Medulla oblongata (tissue), 1 donor: ENCODE results near the gene C9orf50.
"Not testable (repeated sequence)": the region's sequence is repeated elsewhere in the genome, so short reads cannot be mapped to it uniquely, and the experiment has no call there.

Experiments
- DNase-seq: peaks from one replicate; pipeline ENCODE4 v3.0.0-alpha.2; 2015; ENCODE audit errors: extremely low spot score

Gene C9orf50

DNA sequence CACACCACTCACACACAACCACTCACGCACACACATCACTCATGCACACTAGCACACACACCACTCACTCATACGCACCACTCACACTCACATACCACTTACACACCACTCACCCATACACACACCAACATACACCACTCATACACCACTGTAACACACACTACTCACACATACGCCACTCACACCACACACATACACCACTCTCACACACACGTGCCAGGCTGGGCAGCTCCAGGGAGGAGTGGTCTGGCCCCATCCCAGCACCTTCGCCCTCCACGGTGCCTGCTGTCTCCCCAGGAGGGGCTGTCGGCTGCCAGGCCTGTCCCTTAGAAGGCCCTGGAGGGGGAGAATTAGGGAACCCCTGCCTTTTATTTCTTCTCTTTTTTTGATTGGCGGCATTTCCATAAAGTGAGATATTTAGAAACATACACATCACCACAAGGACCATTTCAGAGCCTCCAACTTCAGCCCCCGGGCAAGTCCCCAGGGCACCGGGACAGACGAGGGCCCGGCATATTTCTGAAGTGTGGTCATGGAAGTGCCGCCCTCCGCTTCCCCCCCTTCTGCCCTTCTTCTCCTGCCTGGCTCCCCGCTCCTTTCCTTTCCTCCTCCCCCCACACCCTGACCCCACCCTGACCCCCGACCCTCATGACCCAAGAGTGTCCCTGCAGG is 27.3 kb upstream of the C9orf50 start:
- no peak for DNase-seq

DNA sequence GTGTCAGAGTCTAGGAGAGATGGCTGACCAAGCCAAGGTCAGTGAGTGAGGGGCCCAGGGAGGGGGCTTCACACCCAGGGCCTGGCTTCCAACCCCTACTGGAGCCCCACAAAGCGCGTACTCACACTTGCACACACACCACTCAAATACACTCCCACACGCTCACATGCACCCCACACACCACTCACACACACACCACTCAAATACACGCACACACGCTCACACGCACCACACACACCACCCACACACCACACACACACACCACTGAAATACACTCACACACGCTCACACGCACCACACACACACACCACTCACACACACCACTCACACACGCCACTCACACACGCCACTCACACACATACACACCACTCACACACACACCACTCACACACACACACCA is 26.7 kb upstream of the C9orf50 start:
- no peak for DNase-seq

GRCh38 chr9:129646654-129647053 is 25.8 kb upstream of the C9orf50 start:
- no peak for DNase-seq

DNA sequence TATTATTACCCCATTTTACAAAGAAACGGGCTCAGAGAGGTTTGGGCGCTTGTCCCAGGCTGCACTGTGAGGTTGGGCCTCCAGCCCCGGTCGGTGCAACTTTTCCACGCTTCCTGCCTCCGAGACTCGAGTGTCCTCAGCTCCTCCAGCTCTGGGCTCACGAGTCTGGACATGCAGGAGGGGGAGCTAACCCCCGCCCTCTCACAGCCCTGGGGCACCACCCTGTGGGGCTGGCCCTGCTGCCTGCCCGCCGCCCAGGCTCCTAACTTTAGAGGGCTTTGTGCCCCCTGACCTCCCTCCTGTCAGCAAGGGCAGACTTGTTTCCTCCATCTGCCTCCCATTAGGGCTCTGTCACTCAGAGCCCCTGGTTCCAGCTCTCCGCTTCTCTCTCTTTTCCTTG is 25.4 kb upstream of the C9orf50 start:
- DNase-seq: no peak

DNA sequence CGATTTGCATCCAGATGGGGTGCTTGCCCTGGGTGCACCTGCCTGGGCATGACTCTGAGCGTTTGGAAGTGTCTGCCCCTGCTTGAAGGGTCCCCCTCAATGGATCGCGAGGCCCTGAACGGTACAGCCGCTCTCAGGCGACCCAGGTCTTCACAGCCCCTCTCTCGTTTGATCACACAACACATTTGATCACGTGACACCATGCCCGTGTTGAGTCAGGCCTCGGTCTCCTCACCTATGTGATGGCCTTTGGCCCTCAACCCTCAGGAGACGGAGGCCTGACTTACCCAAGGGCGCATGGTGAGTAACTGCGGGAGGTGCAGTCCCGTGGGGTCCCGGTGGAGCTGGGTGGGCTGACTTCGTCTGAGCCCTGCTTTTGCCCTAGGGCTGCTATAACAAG is 24.0 kb upstream of the C9orf50 start:
- DNase-seq: no peak

GRCh38 chr9:129644365-129644764 is 23.5 kb upstream of the C9orf50 start:
- DNase-seq: no peak

DNA sequence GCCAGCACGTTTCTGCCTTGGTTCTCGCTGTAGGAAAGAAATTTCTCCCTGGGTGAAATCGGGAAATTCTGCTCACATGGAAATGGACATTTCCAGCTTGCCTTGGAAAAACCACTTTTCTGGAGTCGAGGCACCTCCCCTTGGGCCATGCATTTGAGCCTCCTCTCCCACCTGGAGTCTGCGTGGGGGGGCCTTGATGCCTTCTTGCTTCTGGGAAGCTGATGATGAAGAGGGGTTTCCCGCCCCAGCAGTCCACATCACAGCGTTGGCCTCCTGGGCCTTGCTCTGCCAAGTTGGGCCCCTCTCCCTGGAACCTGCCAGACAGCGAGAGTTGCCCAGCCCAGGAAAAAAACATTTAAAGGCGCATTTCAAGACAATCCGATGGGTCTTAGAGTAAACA is 22.8 kb upstream of the C9orf50 start:
- no peak for DNase-seq

- DNase-seq: peak; percentile 96
Measured at GRCh38 chr9:129641750-129642585, 21.1 kb upstream of the C9orf50 start, which contains the start of gene ASB6. Gene ASB6, minus strand, starts transcription at chr9:129642151. Its CDS starts 152 bp downstream, at chr9:129641999.

GRCh38 chr9:129640871-129641749 is 20.2 kb upstream of the C9orf50 start:
- no peak for DNase-seq

DNA sequence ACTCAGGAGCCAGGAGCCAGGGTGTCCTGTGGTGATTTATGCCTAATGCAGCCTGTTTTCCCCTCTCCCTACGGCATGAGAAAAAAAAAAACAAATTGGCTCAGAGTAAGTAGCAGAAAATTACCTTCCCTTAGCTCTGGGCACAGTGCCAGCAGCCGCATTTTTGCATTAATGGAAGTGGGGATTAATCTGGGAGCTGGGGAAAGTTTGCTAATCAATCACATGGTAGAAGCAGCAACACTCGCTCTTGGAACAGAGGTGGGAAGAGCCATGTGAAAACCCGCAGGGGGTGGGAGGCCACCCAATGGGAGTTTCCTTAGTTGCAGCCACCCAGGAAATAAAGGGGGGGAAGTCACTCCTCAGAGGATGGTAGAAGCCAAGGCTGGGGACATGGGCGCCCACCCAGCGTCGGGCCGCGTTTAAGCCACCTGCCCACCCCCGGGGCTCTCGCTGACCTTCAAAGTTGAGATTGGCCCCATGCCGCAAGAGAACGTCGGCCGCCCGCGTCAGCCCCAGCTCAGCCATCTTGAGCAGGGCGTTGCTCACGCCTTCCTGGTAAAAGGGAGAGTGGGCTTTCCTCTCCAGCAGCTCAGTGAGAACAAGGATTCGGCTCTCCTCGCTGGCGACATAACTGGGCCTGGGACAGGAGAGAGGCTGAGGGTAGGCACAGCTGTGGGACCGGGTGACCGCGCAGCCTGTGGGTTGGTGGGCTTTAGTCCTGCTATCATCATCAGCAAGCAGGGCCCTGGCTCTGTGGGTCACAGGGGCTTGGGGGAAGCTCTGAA is 19.4 kb upstream of the C9orf50 start:
- peak; percentile 60 for DNase-seq

DNA sequence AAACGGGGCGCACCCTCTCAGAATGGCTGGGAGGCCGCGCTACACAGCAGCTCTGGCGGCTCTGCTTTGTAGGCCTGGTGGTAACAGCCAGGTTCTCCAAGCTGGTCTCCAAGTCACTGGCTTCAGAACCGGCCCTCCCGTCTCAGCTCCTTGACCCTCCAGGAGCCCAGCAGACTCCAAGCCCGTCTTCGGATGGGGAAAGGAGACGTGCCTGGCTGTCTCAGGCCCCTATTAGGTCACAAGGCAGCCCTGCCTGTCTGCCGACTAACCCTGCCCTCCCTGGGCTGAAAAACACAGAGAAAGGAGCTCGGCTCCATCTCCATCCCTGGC is 18.8 kb upstream of the C9orf50 start:
- DNase-seq: no peak

DNA sequence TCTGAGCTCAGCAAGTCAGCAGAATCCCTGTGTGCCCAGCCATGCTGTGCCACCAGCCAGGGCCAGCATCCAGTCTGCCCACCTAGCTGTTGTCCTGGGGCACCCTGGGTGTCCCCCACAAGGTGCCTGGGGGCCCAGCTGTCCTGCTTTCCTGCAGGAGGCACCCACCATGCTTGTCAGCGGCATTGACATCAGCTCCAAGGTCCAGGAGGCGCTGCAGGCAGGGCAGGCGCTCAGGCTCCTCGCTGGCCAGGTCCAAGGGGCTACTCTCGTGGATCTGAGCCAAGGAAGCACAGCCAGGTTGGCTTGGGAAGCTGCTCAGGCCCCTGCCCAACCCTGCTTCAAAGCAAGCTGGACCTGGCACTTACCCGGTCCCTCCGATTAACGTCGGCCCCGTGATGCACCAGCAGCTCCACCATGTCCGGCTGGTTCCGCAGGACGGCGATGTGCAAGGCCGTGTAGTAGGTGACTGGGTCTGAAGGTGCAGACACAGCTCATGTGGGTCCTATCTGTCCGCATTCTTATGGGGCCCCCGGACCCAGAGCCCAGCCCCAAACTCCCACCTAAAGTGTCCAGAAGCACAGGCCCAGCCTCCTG is 18.2 kb upstream of the C9orf50 start:
- DNase-seq: no peak

DNA sequence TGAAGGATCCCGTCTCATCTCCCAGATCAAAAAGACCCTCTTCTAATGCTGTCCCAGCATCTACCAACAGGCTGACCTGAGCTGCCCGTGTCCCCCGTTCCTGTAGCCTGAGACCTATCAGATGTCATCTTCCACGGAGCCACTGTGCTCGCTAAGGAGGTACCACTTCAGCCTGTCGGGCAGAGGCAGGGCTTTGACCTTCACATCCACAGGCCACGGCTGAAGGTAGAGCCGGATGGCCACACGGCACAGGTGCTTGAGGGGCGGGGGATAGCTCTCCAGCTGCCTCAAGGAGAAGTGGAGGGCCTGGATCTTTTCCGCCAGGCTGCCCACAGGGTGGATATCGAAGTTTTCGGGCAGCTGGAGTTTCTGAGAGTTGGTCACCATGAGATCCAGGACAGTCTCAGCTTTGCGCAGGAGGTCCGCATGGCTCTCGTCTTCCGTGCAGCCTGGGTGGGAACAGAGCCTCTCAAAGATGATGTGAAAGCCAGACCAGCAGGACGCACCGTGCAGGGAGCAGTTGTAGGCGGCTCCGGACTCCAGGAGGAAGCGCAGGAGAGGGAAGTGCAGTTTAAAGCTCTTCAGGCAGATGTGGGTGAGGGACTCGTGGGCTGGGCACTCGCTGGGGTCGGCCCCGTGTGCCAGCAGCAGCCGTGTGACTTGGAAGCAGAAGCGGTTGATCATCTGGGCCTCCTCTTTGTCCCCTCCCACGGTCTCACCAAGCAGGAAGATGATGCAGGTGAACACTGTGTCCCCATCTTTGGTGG is 17.0 kb upstream of the C9orf50 start:
- DNase-seq: no peak

DNA sequence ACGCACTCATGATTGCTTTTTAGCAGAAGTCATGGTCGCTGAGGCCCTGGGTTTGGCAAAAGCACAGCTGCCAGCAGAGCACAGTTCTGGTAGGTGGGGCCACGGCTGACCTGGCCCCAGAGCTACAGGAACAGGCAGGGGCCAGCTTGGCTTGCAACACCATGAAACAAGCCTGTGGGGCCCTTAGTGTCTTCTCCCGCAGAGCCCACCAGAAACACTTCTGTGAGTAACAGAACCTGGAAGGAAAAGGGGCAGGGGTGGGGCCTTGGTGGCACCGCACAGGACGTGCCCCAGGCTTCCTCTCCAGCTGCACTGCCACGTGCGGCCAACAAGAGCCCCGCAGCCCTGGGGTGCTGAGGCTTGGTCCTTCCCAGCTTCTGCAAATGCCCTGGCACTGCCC is 16.2 kb upstream of the C9orf50 start:
- DNase-seq: no peak

- not testable (repeated sequence) for DNase-seq
Measured at GRCh38 chr9:129636343-129636742, 15.4 kb upstream of the C9orf50 start.

DNA sequence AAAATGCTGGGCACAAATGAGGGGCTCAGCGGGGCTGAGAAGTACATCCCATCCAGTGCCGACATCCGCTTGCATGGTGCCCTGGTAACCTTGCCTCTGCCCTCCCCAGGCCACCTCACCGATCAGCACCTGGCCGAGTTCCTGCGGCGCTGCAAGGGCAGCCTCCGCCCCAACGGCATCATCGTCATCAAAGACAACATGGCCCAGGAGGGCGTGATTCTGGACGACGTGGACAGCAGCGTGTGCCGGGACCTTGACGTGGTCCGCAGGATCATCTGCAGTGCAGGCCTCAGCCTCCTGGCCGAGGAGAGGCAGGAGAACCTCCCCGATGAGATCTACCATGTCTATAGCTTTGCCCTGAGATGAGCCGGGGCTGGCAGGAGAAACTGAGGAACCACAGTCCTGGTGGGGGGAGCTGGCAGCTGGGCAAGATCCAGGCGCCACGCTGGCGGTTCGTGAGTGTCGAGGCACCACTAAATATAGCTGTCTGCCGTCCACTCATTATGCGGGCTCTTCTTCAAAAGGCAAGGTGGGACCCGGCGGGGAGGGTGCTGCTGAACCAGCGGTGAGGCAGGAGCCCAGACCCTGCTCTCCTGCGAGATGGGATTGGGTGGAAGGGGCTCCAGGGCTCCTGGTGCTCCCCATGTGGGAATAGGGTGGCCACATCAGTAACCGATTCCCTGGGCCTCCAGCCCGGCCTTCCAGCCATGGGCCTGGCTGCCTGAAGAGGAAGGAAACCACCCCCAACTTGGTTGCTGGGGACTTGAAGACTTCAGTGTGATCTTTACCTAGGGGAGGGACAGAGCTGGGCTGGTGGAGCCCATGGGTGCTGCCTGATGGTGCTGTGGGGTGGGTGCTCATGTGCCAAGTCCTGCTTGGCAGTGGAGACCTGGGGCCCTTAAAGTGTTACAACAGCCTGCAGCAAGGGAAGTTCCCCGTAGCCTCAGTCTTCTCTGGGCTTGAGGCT is 14.5 kb upstream of the C9orf50 start:
- no peak for DNase-seq

DNA sequence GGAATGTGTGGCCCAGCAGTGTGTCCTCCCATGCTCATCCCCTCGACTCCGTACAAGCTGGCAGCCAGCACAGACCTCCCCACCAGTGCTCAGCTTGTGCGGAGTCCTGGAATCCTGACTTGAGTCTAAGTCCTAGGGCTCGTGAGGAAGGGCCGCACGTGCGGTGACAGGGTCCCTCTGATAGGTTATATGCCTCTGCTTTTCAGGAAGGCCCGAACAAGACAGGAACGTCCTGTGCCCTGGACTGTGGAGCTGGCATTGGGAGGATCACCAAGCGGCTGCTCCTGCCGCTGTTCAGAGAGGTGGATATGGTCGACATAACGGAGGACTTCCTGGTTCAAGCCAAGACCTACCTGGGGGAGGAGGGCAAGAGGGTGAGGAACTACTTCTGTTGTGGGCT is 12.9 kb upstream of the C9orf50 start:
- DNase-seq: no peak

DNA sequence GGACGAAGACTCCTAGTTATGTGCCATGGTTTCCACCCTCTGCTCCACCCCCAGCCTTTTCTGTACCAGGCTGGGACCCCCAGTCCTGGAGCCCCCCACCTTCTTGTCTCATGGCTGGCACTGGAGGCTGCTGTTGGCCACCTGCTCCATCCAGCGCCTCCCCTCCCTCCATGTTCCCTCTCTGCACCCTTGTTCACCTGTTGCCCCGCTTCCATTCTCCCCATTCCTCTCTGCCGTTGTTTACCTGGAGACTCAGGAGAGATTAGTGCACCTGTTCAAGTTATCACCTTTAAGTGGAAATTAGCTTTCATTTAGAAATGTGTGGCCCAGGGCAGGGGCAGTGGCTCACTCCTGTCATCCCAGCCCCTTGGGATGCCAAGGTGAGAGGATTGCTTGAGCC is 12.3 kb upstream of the C9orf50 start:
- DNase-seq: no peak

GRCh38 chr9:129632460-129632859 is 11.6 kb upstream of the C9orf50 start:
- no peak for DNase-seq
